ENCODE data around the gene BAHCC1. TPM values are rescaled to one million over a fixed set of nuclear protein-coding genes. Genes with fewer than 3 reads are reported as not detected.

Gene BAHCC1
- total and polyA plus RNA-seq, 9 of the 15 experiments (the other 6 are each of a cell fraction or from before 2014, with no cell fraction given), result 0.14 to 26.9 (median 5.0) TPM

DNA sequence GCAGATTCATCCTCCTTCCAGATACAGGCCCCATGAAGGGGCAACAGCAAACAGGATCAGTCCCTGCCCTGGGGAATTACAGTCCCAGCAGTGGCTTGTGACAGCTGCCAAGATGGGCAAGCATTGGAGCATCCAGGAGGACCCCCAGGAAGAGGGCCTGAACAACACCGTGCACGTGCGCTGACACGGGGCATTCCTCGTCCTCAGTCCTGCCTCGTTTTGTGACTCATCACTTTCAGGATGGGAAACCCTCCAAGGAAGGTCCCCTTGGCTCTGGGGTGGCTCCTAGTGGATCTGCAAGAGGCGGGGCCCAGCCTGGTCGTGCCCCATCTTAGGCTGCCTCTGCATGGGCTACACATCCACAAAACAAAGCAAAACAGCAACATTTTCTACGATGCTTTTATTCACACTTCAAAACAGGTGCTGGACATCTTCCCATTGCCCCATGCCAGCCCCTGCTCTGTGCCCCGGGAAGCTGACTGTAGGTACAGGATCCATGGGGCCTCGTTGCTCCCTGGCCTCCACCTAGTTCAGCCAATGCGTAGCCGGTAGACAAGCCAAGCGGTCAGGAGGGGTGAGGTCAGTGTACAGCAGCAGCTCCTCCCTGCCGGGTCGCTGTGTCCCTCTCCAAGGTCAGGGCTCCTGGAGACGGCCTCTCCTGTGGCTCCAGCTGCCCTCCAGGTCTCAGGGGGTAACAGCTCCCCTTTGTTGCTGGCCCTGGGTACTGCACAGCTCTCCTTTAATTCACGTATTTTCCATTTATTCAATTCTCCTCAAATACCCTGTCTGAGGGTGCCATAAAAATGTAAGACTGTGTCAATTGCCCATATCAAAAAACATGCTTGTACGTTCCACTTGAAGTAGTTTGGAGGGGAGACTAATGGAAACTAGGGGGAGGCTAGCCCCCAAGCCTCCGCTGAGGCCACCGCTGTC, 85.1 kb downstream of the BAHCC1 start (continued):
- TF ChIP-seq, protein P1, sequence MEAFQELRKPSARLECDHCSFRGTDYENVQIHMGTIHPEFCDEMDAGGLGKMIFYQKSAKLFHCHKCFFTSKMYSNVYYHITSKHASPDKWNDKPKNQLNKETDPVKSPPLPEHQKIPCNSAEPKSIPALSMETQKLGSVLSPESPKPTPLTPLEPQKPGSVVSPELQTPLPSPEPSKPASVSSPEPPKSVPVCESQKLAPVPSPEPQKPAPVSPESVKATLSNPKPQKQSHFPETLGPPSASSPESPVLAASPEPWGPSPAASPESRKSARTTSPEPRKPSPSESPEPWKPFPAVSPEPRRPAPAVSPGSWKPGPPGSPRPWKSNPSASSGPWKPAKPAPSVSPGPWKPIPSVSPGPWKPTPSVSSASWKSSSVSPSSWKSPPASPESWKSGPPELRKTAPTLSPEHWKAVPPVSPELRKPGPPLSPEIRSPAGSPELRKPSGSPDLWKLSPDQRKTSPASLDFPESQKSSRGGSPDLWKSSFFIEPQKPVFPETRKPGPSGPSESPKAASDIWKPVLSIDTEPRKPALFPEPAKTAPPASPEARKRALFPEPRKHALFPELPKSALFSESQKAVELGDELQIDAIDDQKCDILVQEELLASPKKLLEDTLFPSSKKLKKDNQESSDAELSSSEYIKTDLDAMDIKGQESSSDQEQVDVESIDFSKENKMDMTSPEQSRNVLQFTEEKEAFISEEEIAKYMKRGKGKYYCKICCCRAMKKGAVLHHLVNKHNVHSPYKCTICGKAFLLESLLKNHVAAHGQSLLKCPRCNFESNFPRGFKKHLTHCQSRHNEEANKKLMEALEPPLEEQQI (IDR thresholded peaks at IDR 0.05), result no peak
- TF ChIP-seq CCNT2 (IDR thresholded peaks at IDR 0.05; ENCODE audit: borderline replicate concordance, extremely low read depth, insufficient read length, low read depth, low read length) (no peak), JUN (IDR thresholded peaks at IDR 0.05; ENCODE audit: borderline replicate concordance, low read depth, low read length) (0 out of 2 replicates have a peak, but pooled peaks have one; percentile 10), JUN (CRISPR knock-in tag; IDR thresholded peaks at IDR 0.05; ENCODE audit: borderline replicate concordance) (no peak), TARDBP (IDR thresholded peaks at IDR 0.05) (no peak), ZBED1 (IDR thresholded peaks at IDR 0.05) (no peak), KLF13 (tag; IDR thresholded peaks at IDR 0.05; ENCODE audit: borderline replicate concordance, low read depth) (no peak)
- TF ChIP-seq, protein P2, sequence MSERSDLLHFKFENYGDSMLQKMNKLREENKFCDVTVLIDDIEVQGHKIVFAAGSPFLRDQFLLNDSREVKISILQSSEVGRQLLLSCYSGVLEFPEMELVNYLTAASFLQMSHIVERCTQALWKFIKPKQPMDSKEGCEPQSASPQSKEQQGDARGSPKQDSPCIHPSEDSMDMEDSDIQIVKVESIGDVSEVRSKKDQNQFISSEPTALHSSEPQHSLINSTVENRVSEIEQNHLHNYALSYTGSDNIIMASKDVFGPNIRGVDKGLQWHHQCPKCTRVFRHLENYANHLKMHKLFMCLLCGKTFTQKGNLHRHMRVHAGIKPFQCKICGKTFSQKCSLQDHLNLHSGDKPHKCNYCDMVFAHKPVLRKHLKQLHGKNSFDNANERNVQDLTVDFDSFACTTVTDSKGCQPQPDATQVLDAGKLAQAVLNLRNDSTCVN (CRISPR knock-in tag; IDR thresholded peaks at IDR 0.05), result no peak
- TF ChIP-seq, protein P3, sequence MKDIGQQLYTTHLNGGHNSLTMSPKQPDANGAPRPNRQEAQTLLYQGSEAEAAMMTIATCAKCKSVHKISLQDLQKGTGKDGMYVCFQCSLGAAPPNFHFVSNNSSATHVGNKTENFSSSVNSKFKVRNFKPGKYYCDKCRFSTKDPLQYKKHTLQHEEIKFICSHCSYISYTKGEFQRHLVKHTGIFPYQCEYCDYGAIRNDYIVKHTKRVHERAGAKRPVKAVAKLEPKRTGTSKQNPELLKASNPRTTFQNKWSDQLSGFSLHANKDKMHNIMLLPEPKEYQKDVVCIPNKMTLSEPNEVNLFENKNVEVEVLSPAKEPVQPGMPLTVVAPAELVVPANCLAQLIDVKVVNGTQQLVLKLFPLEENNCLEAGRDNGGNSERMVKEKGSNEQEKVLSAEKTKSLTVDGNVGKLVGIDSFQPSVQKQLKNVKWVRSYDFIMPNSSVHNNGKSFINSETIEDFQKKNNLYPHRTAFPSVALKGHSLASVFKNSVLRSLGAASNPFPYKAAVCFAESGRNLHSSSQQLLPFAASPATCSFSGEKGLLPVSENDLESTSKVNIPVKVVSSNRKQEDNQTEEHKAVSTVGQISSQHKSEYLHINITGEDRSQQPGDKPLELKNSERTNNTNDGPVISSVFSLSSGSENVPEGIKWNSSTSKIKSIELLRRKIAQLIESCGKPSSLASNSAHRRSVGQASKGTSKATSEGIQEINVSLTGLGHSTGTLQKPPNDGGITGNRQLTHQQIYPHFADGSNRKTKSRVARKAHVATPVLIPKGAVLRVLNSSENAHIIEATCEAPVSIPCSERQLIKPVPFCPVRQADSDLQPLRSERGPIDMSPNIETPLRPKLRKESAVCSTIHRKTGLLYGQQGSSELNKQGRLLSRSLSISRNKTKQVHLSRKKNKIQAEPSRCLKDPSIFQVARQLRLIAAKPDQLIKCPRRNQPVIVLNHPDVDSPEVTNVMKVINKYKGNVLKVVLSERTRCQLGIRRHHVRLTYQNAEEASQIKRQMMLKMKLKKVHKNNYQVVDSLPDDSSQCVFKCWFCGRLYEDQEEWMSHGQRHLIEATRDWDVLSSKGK (CRISPR knock-in tag; IDR thresholded peaks at IDR 0.05), result no peak
- TF ChIP-seq, protein P4, sequence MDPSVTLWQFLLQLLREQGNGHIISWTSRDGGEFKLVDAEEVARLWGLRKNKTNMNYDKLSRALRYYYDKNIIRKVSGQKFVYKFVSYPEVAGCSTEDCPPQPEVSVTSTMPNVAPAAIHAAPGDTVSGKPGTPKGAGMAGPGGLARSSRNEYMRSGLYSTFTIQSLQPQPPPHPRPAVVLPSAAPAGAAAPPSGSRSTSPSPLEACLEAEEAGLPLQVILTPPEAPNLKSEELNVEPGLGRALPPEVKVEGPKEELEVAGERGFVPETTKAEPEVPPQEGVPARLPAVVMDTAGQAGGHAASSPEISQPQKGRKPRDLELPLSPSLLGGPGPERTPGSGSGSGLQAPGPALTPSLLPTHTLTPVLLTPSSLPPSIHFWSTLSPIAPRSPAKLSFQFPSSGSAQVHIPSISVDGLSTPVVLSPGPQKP (CRISPR knock-in tag; IDR thresholded peaks at IDR 0.05), result no peak
- TF ChIP-seq, protein P5, sequence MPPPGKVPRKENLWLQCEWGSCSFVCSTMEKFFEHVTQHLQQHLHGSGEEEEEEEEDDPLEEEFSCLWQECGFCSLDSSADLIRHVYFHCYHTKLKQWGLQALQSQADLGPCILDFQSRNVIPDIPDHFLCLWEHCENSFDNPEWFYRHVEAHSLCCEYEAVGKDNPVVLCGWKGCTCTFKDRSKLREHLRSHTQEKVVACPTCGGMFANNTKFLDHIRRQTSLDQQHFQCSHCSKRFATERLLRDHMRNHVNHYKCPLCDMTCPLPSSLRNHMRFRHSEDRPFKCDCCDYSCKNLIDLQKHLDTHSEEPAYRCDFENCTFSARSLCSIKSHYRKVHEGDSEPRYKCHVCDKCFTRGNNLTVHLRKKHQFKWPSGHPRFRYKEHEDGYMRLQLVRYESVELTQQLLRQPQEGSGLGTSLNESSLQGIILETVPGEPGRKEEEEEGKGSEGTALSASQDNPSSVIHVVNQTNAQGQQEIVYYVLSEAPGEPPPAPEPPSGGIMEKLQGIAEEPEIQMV (tag; conservative IDR thresholded peaks at IDR 0.05; ENCODE audit: low read depth), result no peak
- TF ChIP-seq, protein P6, sequence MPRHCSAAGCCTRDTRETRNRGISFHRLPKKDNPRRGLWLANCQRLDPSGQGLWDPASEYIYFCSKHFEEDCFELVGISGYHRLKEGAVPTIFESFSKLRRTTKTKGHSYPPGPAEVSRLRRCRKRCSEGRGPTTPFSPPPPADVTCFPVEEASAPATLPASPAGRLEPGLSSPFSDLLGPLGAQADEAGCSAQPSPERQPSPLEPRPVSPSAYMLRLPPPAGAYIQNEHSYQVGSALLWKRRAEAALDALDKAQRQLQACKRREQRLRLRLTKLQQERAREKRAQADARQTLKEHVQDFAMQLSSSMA (CRISPR knock-in tag; IDR thresholded peaks at IDR 0.05), result no peak
- TF ChIP-seq, protein P7, sequence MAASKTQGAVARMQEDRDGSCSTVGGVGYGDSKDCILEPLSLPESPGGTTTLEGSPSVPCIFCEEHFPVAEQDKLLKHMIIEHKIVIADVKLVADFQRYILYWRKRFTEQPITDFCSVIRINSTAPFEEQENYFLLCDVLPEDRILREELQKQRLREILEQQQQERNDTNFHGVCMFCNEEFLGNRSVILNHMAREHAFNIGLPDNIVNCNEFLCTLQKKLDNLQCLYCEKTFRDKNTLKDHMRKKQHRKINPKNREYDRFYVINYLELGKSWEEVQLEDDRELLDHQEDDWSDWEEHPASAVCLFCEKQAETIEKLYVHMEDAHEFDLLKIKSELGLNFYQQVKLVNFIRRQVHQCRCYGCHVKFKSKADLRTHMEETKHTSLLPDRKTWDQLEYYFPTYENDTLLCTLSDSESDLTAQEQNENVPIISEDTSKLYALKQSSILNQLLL (CRISPR knock-in tag; IDR thresholded peaks at IDR 0.05; ENCODE audit: borderline replicate concordance), result no peak
